HG03095 (cell line): ENCODE data around the gene CD79A.

ENCODE experiments used
- ATAC-seq: cut with Tn5 transposase; IDR thresholded peaks from one replicate; pipeline ENCODE4 v1.9.1; 2021; ENCODE audit warnings: moderate library complexity; ENCODE audit not compliant: unreplicated experiment

The CD79A gene

DNA sequence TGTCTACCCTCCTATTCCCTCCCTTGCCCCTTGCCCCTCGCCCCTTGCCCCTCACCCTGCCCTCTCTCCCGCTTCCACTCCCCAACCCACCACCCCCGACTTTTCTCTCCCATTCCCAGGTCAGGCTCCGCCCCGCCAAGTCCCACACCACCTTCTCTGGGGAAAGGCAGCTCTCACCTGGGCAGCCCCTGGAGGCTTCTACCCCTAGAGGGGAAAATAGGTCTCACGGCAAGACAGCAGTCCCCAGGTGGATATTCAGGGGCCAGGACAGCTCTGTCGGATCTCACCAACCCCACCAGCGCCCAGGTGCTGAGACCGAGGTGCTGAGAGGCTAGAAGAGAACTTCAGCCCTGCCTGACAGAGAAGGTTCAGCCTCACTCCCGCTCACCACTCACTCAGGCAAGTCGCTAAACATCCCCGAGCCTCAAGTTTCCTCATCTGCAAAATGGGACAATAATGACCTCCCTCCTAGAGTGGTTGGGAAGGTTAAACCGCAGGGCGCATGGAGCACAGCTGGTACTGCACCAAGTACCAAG is 52.5 kb downstream of the CD79A start:
- ATAC-seq = no peak

- ATAC-seq = no peak
Observed at GRCh38 chr19:41930322-41930722, 53.2 kb downstream of the CD79A start.
